GM12892 (cell line): ENCODE results near the gene ELOVL6.

Experiments
- POLR2A ChIP-seq: IDR thresholded peaks from 2 replicates; pipeline ENCODE4 v1.6.1; 2011; ENCODE audit warnings: low read depth, low read length, control low read depth
- POLR2AphosphoS5 ChIP-seq: IDR thresholded peaks from 2 replicates; pipeline ENCODE4 v1.6.1; 2011; ENCODE audit warnings: low read depth, low read length, control low read depth
- TAF1 ChIP-seq: IDR thresholded peaks from 2 replicates; pipeline ENCODE4 v1.6.1; 2011; ENCODE audit warnings: low read depth, mild to moderate bottlenecking, control low read depth, low read length, borderline replicate concordance

DNA sequence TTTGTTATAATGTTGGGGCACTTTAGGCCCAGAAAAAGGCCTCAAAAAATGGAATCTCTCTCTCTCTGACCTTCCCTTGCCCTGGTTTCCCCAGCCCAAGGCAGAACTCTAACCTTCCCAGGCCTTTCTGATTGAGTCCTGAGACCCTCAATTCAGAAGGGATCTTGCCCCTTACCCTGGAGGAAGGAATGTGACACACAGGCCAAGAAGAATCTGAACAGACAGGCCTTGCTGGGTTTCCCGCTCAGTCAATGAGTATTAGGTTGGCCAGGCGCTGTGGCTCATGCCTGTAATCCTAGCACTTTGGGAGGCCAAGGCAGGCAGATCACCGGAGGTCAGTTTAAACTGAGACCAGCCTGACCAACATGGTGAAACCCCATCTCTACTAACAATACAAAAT lies 27.6 kb downstream of the ELOVL6 start:
- no peak for TF ChIP-seq POLR2AphosphoS5
- TF ChIP-seq POLR2A: no peak
- no peak for TF ChIP-seq TAF1
